HEK293 (cell line): ENCODE measurements around the gene ADSS1.

Experiments
- CTCF ChIP-seq: fragments of 450-650 bp; formaldehyde crosslinking; IDR thresholded peaks from 2 replicates; pipeline ENCODE4 v1.5.1; 2016; ENCODE audit warnings: missing biosample characterization, missing genetic modification characterization
- KLF16 ChIP-seq: fragments of 450-650 bp; formaldehyde crosslinking; IDR thresholded peaks from 2 replicates; pipeline ENCODE4 v1.5.1; 2017; ENCODE audit warnings: missing biosample characterization, missing genetic modification characterization
- REST ChIP-seq: fragments of 450-650 bp; formaldehyde crosslinking; IDR thresholded peaks from 2 replicates; pipeline ENCODE4 v1.5.1; 2016; ENCODE audit warnings: missing biosample characterization, missing genetic modification characterization
- SP2 ChIP-seq: fragments of 450-650 bp; formaldehyde crosslinking; IDR thresholded peaks from 2 replicates; pipeline ENCODE4 v1.5.1; 2016; ENCODE audit warnings: missing biosample characterization, missing genetic modification characterization
- ZBTB7A ChIP-seq: fragments of 450-650 bp; formaldehyde crosslinking; IDR thresholded peaks from 2 replicates; pipeline ENCODE4 v1.5.1; 2016; ENCODE audit warnings: low read depth, missing biosample characterization, missing genetic modification characterization
- ZNF214 ChIP-seq: fragments of 450-650 bp; formaldehyde crosslinking; IDR thresholded peaks from 2 replicates; pipeline ENCODE4 v1.5.1; 2017; ENCODE audit warnings: missing biosample characterization, mild to moderate bottlenecking, missing genetic modification characterization, borderline replicate concordance
- ZNF416 ChIP-seq: fragments of 450-650 bp; formaldehyde crosslinking; IDR thresholded peaks from 2 replicates; pipeline ENCODE4 v1.5.1; 2016; ENCODE audit warnings: missing biosample characterization, missing genetic modification characterization
- ZNF624 ChIP-seq: fragments of 450-650 bp; formaldehyde crosslinking; IDR thresholded peaks from 2 replicates; pipeline ENCODE4 v1.5.1; 2017; ENCODE audit warnings: missing biosample characterization, missing genetic modification characterization
- ZNF830 ChIP-seq: fragments of 450-650 bp; IDR thresholded peaks from 2 replicates; pipeline ENCODE4 v1.5.0; 2018; ENCODE audit warnings: missing biosample characterization, missing genetic modification characterization, low read depth, mild to moderate bottlenecking, moderate library complexity

GRCh38 chr14:104706733-104707607 is 17.1 kb upstream of the ADSS1 start:
- no peak for TF ChIP-seq ZNF214
- no peak for TF ChIP-seq ZBTB7A
- TF ChIP-seq CTCF (tag by site-specific recombination): no peak
- TF ChIP-seq ZNF830 (tag by site-specific recombination): no peak
- no peak for TF ChIP-seq ZNF416 (tag by site-specific recombination)
- TF ChIP-seq KLF16: no peak
- no peak for TF ChIP-seq REST (tag by site-specific recombination)
- no peak for TF ChIP-seq ZNF624
- TF ChIP-seq SP2 (tag by site-specific recombination): no peak
